ENCODE measurements around the gene ABT1. TPM values are rescaled to one million over a fixed set of nuclear protein-coding genes. Genes with fewer than 3 reads are reported as not detected.

The ABT1 gene
- total and polyA plus RNA-seq, 11 donors = 7.1 to 12.0 (median 8.2) TPM

GRCh38 chr6:26575494-26575939 lies 21.2 kb upstream of the ABT1 start:
- ATAC-seq = no peak
- peaks cover 0 to 18% (median 8%) of the 10 kb centered on the region in 12 donors for H3K9me3 ChIP-seq
- H3K27me3 ChIP-seq = peaks cover 0 to 8% (median 0%) of the 10 kb centered on the region in 9 donors

DNA sequence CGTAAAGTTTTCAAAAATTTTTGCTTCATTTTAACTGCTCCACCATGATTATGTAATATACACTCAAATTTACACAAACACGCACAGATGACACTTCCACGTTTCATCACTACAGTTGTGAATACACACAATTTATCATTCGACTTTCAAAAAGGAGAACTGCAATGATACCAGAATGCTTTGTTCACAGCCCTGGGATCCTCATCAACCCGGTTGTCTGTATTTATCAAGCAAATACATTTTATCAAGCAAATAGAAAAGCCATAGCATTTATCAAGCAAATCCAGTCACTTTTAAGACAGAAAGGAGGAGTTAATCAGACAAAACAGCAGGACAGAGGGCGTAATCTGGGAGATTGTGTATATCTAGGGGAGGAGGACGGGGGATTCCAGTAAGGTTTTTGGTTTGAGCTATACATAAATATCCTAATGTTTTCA lies 20.3 kb upstream of the ABT1 start:
- TF ChIP-seq, protein P1, sequence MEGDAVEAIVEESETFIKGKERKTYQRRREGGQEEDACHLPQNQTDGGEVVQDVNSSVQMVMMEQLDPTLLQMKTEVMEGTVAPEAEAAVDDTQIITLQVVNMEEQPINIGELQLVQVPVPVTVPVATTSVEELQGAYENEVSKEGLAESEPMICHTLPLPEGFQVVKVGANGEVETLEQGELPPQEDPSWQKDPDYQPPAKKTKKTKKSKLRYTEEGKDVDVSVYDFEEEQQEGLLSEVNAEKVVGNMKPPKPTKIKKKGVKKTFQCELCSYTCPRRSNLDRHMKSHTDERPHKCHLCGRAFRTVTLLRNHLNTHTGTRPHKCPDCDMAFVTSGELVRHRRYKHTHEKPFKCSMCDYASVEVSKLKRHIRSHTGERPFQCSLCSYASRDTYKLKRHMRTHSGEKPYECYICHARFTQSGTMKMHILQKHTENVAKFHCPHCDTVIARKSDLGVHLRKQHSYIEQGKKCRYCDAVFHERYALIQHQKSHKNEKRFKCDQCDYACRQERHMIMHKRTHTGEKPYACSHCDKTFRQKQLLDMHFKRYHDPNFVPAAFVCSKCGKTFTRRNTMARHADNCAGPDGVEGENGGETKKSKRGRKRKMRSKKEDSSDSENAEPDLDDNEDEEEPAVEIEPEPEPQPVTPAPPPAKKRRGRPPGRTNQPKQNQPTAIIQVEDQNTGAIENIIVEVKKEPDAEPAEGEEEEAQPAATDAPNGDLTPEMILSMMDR (IDR thresholded peaks at IDR 0.05) = no peak
- no peak for TF ChIP-seq POLR2A (IDR thresholded peaks at IDR 0.05)
- Histone ChIP-seq H3K9me3 (peaks cover 0 to 18% (median 8%) of the 10 kb centered on the region in 12 donors), H3K4me1 (peaks cover 0 to 30% (median 4%) of the 10 kb centered on the region in 12 donors), H3K4me3 (peak overlapping the region in 4 of 12 donors; percentile 26 to 56 (median 42)), H3K36me3 (no peaks in the 10 kb centered on the region), H3K27ac (no peak overlapping the region), H3K27me3 (peaks cover 0 to 12% (median 0%) of the 10 kb centered on the region in 9 donors)
- 41 to 52% (median 49%) methylated on average over 7 of the region's 7 CpGs for WGBS, 4 donors
- intact Hi-C loops (cut with DNase I) = loop anchor here in 1 of 10 donors (10.0 kb wide), 1 partner anchor 1178 kb away; no protein-coding TSS in a partner anchor
- ATAC-seq = no peak
- no peak for DNase-seq

More at GRCh38 chr6:26575494-26575939, 21.2 kb upstream of the ABT1 start:
- Histone ChIP-seq H3K36me3 (no peaks in the 10 kb centered on the region), H3K4me3 (no peak overlapping the region), H3K4me1 (peaks cover 0 to 30% (median 4%) of the 10 kb centered on the region in 12 donors), H3K27ac (no peak overlapping the region)
- no peak for DNase-seq
- intact Hi-C loops (cut with DNase I) = loop anchor here in 1 of 10 donors (10.0 kb wide), 1 partner anchor 1179 kb away; no protein-coding TSS in a partner anchor
- TF ChIP-seq POLR2A (IDR thresholded peaks at IDR 0.05) = no peak
- TF ChIP-seq, protein P1 (IDR thresholded peaks at IDR 0.05) = no peak
- 52 to 64% (median 55%) methylated on average over 10 of the region's 10 CpGs for WGBS, 4 donors

- ATAC-seq (peak in 3 of 4 donors; percentile 54 to 64 (median 63)), DNase-seq (peak in 1 of 5 donors; percentile 40)
- Histone ChIP-seq H3K4me3 (peak overlapping the region in 9 of 12 donors; percentile 5 to 56 (median 24)), H3K27me3 (peaks cover 0 to 12% (median 2%) of the 10 kb centered on the region in 9 donors), H3K9me3 (peaks cover 0 to 18% (median 8%) of the 10 kb centered on the region in 12 donors), H3K4me1 (peaks cover 0 to 25% (median 4%) of the 10 kb centered on the region in 12 donors), H3K27ac (no peak overlapping the region), H3K36me3 (no peaks in the 10 kb centered on the region)
- intact Hi-C loops (cut with DNase I) = loop anchor here in 1 of 10 donors (10.0 kb wide), 1 partner anchor 1178 kb away; no protein-coding TSS in a partner anchor
- TF ChIP-seq, protein P1 (IDR thresholded peaks at IDR 0.05) = no peak
- TF ChIP-seq POLR2A (IDR thresholded peaks at IDR 0.05) = no peak
- WGBS, 4 donors = 3 to 5% (median 4%) methylated on average over 31 of the region's 31 CpGs
These were observed 19.6 kb upstream of the ABT1 start for GRCh38 chr6:26576929-26577719.

- H3K4me1 ChIP-seq = peaks cover 0 to 20% (median 0%) of the 10 kb centered on the region in 12 donors
- intact Hi-C loops (cut with DNase I) = loop anchor here in 1 of 10 donors (10.0 kb wide), 1 partner anchor 1177 kb away; no protein-coding TSS in a partner anchor
- H3K36me3 ChIP-seq = no peaks in the 10 kb centered on the region
- ATAC-seq (no peak), DNase-seq (no peak)
- H3K27ac ChIP-seq = no peak overlapping the region
- H3K4me3 ChIP-seq = peak overlapping the region in 8 of 12 donors; percentile 5 to 56 (median 25)
- peaks cover 0 to 16% (median 6%) of the 10 kb centered on the region in 9 donors for H3K27me3 ChIP-seq
- no peak for TF ChIP-seq POLR2A (IDR thresholded peaks at IDR 0.05)
- TF ChIP-seq, protein P1 (IDR thresholded peaks at IDR 0.05) = no peak
- WGBS, 4 donors = 12 to 22% (median 14%) methylated on average over 17 of the region's 17 CpGs
- peaks cover 0 to 18% (median 8%) of the 10 kb centered on the region in 12 donors for H3K9me3 ChIP-seq
These were observed 19.1 kb upstream of the ABT1 start for GRCh38 chr6:26577720-26578072.

Data from heart left ventricle (tissue), 16 donors.